Neural cell (in vitro differentiated cells): Measurements from ENCODE around the gene CDH4. TPM values are rescaled to one million over a fixed set of nuclear protein-coding genes. Genes with fewer than 3 reads are reported as not detected.

ENCODE experiments used
- H2AFZ ChIP-seq: fragments of 200-600, 300-800 bp; sonication (generic), shearing (Covaris generic); 2 replicates; pipeline ENCODE4 v1.6.0; 2014; ENCODE audit warnings: low read depth, mild to moderate bottlenecking, antibody characterized with exemption, low read length, moderate library complexity
- H3F3A ChIP-seq: fragments of 200-600 bp; shearing (Covaris generic); 2 replicates; pipeline ENCODE4 v1.6.1; 2016; ENCODE audit warnings: mild to moderate bottlenecking, moderate library complexity, mixed read lengths, antibody characterized with exemption, low read length; ENCODE audit not compliant: insufficient read depth, poor library complexity, severe bottlenecking
- H3K27ac ChIP-seq: fragments of 200-600, 300-800 bp; sonication (generic), shearing (Covaris generic); 2 replicates; pipeline ENCODE4 v1.5.1; 2014; ENCODE audit warnings: mild to moderate bottlenecking, low read length, moderate library complexity
- H3K27me3 ChIP-seq: fragments of 300-800, 200-600 bp; sonication (generic), shearing (Covaris generic); 2 replicates; pipeline ENCODE4 v1.6.0; 2014; ENCODE audit warnings: mild to moderate bottlenecking, low read depth, low read length, moderate library complexity; ENCODE audit not compliant: insufficient read depth
- H3K36me3 ChIP-seq: fragments of 300-800, 200-600 bp; sonication (generic), shearing (Covaris generic); 2 replicates; pipeline ENCODE4 v1.5.1; 2014; ENCODE audit warnings: mild to moderate bottlenecking, antibody characterized with exemption, low read length, moderate library complexity; ENCODE audit not compliant: insufficient read depth
- H3K4me2 ChIP-seq: fragments of 300-800, 200-600 bp; sonication (generic), shearing (Covaris generic); 2 replicates; pipeline ENCODE4 v1.6.0; 2014; ENCODE audit warnings: mild to moderate bottlenecking, low read length
- H3K4me3 ChIP-seq: fragments of 300-800, 200-600 bp; sonication (generic), shearing (Covaris generic); 2 replicates; pipeline ENCODE4 v1.5.1; 2014; ENCODE audit warnings: mild to moderate bottlenecking, low read length, moderate library complexity
- H3K79me2 ChIP-seq: fragments of 200-600 bp; shearing (Covaris generic); replicated peaks from 2 replicates; pipeline ENCODE4 v1.6.0; 2014; ENCODE audit warnings: mild to moderate bottlenecking, low read length, moderate library complexity; ENCODE audit not compliant: insufficient read depth
- H3K9ac ChIP-seq: fragments of 300-800, 200-600 bp; sonication (generic), shearing (Covaris generic); 2 replicates; pipeline ENCODE4 v1.6.1; 2016; ENCODE audit warnings: mild to moderate bottlenecking, low read length, mixed read lengths
- H3K9me2 ChIP-seq: fragments of 200-600 bp; shearing (Covaris generic); 2 replicates; pipeline ENCODE4 v1.6.1; 2016; ENCODE audit warnings: mild to moderate bottlenecking, low read length, mixed read lengths; ENCODE audit not compliant: insufficient read depth
- H3K9me3 ChIP-seq: fragments of 200-600, 300-800 bp; sonication (generic), shearing (Covaris generic); 2 replicates; pipeline ENCODE4 v1.6.1; 2016; ENCODE audit warnings: mild to moderate bottlenecking, mixed run types, low read length, moderate library complexity, mixed read lengths
- H4K20me1 ChIP-seq: fragments of 200-600 bp; shearing (Covaris generic); 2 replicates; pipeline ENCODE4 v1.6.1; 2016; ENCODE audit warnings: mild to moderate bottlenecking, mixed run types; ENCODE audit not compliant: insufficient read depth
- CTCF ChIP-seq: fragments of 450-650 bp; IDR thresholded peaks from 2 replicates; pipeline ENCODE4 v1.5.1; 2014; ENCODE audit warnings: antibody characterized with exemption, mild to moderate bottlenecking, moderate library complexity; ENCODE audit not compliant: poor library complexity, severe bottlenecking
- EP300 ChIP-seq: fragments of 450-650 bp; conservative IDR thresholded peaks from 2 replicates; pipeline ENCODE4 v1.6.1; 2014; ENCODE audit warnings: antibody characterized with exemption, mild to moderate bottlenecking, moderate library complexity; ENCODE audit not compliant: poor library complexity, severe bottlenecking
- EZH2 ChIP-seq: fragments of 200-600, 300-800 bp; shearing (Covaris generic), sonication (generic); IDR thresholded peaks from 2 replicates; pipeline ENCODE4 v1.6.1; 2014; ENCODE audit warnings: antibody characterized with exemption, low read length, borderline replicate concordance, mild to moderate bottlenecking; ENCODE audit not compliant: insufficient read depth, poor library complexity, severe bottlenecking
- MXI1 ChIP-seq: fragments of 450-650 bp; conservative IDR thresholded peaks from 2 replicates; pipeline ENCODE4 v1.6.1; 2014; ENCODE audit warnings: antibody characterized with exemption, mild to moderate bottlenecking; ENCODE audit not compliant: poor library complexity, severe bottlenecking
- POLR2AphosphoS5 ChIP-seq: IDR thresholded peaks from 2 replicates; pipeline ENCODE4 v1.6.1; 2012
- RAD21 ChIP-seq: fragments of 450-650 bp; conservative IDR thresholded peaks from 2 replicates; pipeline ENCODE4 v1.6.1; 2014; ENCODE audit warnings: antibody characterized with exemption, mild to moderate bottlenecking, moderate library complexity
- REST ChIP-seq: IDR thresholded peaks from 2 replicates; pipeline ENCODE4 v1.6.1; 2012; ENCODE audit warnings: borderline replicate concordance
- SMC3 ChIP-seq: fragments of 450-650 bp; conservative IDR thresholded peaks from 2 replicates; pipeline ENCODE4 v1.6.1; 2014; ENCODE audit warnings: antibody characterized with exemption, mild to moderate bottlenecking, moderate library complexity; ENCODE audit not compliant: poor library complexity
- TAF1 ChIP-seq: IDR thresholded peaks from 2 replicates; pipeline ENCODE4 v1.6.1; 2012; ENCODE audit warnings: low read depth
- polyA plus RNA-seq: library from polyadenylated mRNA; depleted of rRNA; stranded (reverse); fragments of >200 nt; gene quantifications from 2 replicates; pipeline ENCODE4 v1.2.3, GENCODE V29; 2014

The CDH4 gene
- polyA plus RNA-seq, 1 donor from 2014 or later = 24.6 TPM

DNA sequence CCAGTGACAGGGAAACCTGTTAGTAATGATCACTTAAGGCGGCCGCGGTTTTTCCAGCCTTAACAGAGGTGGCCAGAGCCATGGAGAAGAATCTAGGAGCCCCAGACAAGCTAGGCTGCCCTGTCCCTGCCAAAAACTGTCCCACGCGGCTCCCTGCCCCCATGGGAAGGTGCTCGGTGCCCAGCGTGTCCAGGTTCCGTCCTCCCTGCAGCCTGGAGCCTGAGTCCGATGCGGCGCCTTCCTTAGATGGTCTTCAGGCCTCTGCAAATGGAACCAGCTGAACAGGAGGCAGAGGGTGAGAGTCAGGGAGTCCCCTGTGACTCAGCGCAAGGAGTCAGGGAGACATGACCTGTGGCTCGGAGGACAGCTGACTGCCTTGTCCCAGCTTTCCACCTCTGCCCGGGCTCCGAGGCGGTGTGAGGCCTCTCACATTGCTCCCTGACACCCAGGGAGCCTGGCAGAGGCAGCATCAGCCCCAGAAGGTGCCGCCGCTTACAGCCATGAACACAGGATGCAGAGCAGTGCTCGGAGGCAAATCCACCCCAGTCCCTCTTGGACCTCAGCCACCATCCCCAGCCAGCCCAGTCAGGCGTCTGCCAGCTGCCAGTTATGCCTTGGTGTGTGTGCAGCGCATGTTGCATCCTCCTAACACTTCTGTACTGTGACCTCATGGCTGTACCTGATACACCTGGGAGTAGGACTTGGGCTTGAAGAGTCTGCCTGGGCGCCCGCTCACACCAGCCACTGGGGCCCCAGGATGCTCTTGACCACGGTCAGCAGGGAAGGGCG lies 377.7 kb downstream of the CDH4 start:
- Histone ChIP-seq H3K79me2 (no peaks in the 10 kb centered on the region), H3K4me2 (no peak overlapping the region), H2AFZ (no peak overlapping the region), H3K36me3 (no peaks in the 10 kb centered on the region), H3K27me3 (no peaks in the 10 kb centered on the region), H3K9me2 (no peaks in the 10 kb centered on the region), H3K9me3 (no peaks in the 10 kb centered on the region), H3K27ac (no peak overlapping the region), H3K4me3 (no peak overlapping the region), H3K9ac (no peak overlapping the region), H3F3A (no peaks in the 10 kb centered on the region), H4K20me1 (no peaks in the 10 kb centered on the region)
- TF ChIP-seq MXI1 (no peak), EZH2 (no peak)

DNA sequence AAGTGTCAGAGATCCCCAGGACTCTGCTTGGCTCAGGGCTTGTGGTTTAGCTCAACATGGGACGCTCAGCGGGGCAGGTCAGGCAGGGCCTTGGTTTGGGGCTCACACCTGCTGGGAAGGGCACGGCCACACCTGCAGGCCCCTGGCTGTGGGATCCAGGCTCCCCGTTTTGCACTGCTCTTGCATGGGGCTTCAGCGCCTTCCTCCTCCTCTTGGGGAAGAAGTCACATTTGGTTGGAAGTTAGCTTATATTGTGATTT lies 378.3 kb downstream of the CDH4 start:
- Histone ChIP-seq H3F3A (no peaks in the 10 kb centered on the region), H3K27ac (no peak overlapping the region), H3K9me2 (no peaks in the 10 kb centered on the region), H3K9me3 (no peaks in the 10 kb centered on the region), H3K27me3 (no peaks in the 10 kb centered on the region), H3K4me3 (no peak overlapping the region), H4K20me1 (no peaks in the 10 kb centered on the region), H3K9ac (no peak overlapping the region), H3K4me2 (no peak overlapping the region), H3K36me3 (no peaks in the 10 kb centered on the region), H3K79me2 (no peaks in the 10 kb centered on the region), H2AFZ (no peak overlapping the region)
- TF ChIP-seq RAD21 = no peak
- TF ChIP-seq REST = no peak
- no peak for TF ChIP-seq EZH2
- no peak for TF ChIP-seq CTCF

GRCh38 chr20:61630816-61631215 lies 378.8 kb downstream of the CDH4 start:
- Histone ChIP-seq H3K27me3 (no peaks in the 10 kb centered on the region), H3K36me3 (no peaks in the 10 kb centered on the region), H2AFZ (no peak overlapping the region), H3F3A (no peaks in the 10 kb centered on the region), H3K79me2 (no peaks in the 10 kb centered on the region), H3K4me2 (no peak overlapping the region), H3K9ac (no peak overlapping the region), H4K20me1 (no peaks in the 10 kb centered on the region), H3K4me3 (no peak overlapping the region), H3K9me2 (no peaks in the 10 kb centered on the region), H3K27ac (no peak overlapping the region), H3K9me3 (no peaks in the 10 kb centered on the region)
- no peak for TF ChIP-seq POLR2AphosphoS5
- no peak for TF ChIP-seq REST
- no peak for TF ChIP-seq SMC3
- TF ChIP-seq CTCF = no peak
- no peak for TF ChIP-seq MXI1
- no peak for TF ChIP-seq EZH2
- no peak for TF ChIP-seq EP300
- no peak for TF ChIP-seq TAF1
